PFSK-1 (cell line): ENCODE results near the gene APOL5.

Experiments
- POLR2AphosphoS5 ChIP-seq: IDR thresholded peaks from 2 replicates; pipeline ENCODE4 v1.6.1; 2012; ENCODE audit warnings: low read depth, mild to moderate bottlenecking, control low read depth, low read length, moderate library complexity
- SIN3A ChIP-seq: IDR thresholded peaks from 2 replicates; pipeline ENCODE4 v1.6.1; 2012; ENCODE audit warnings: mild to moderate bottlenecking, low read length, moderate library complexity, borderline replicate concordance; ENCODE audit not compliant: insufficient read depth
- TAF1 ChIP-seq: IDR thresholded peaks from 2 replicates; pipeline ENCODE4 v1.6.1; 2012; ENCODE audit warnings: low read length, control low read depth, borderline replicate concordance; ENCODE audit not compliant: insufficient read depth

GRCh38 chr22:35739076-35739930, 21.6 kb downstream of the APOL5 start:
- TF ChIP-seq POLR2AphosphoS5: no peak
- TF ChIP-seq TAF1: no peak
- TF ChIP-seq SIN3A: no peak
